Activated naive CD8-positive, alpha-beta T cell treated with anti-CD3 and anti-CD28 coated beads, Interleukin-2, amount 50 U/mL, for 24 hours (primary cell): ENCODE measurements around the gene FHL2.

Experiments used
- ATAC-seq: fragments of 150-1000 bp; cut with Tn5 transposase; one replicate; pipeline ENCODE4 v1.10.0; 2021
- DNase-seq: peaks from one replicate; pipeline ENCODE4 v3.0.0; 2021
- H3K27ac Mint-ChIP-seq: one replicate; pipeline ENCODE4 v1.8.0; 2021; ENCODE audit warnings: mild to moderate bottlenecking, mixed read lengths
- H3K27me3 Mint-ChIP-seq: one replicate; pipeline ENCODE4 v1.8.0; 2021; ENCODE audit warnings: mixed read lengths
- H3K36me3 Mint-ChIP-seq: one replicate; pipeline ENCODE4 v1.8.0; 2021; ENCODE audit warnings: low read depth, mixed read lengths
- H3K4me1 Mint-ChIP-seq: one replicate; pipeline ENCODE4 v1.8.0; 2021; ENCODE audit warnings: mixed read lengths
- H3K4me3 Mint-ChIP-seq: one replicate; pipeline ENCODE4 v1.8.0; 2021; ENCODE audit warnings: mild to moderate bottlenecking, moderate library complexity, mixed read lengths
- H3K9me3 Mint-ChIP-seq: one replicate; pipeline ENCODE4 v1.8.0; 2021; ENCODE audit warnings: mixed read lengths

The FHL2 gene

DNA sequence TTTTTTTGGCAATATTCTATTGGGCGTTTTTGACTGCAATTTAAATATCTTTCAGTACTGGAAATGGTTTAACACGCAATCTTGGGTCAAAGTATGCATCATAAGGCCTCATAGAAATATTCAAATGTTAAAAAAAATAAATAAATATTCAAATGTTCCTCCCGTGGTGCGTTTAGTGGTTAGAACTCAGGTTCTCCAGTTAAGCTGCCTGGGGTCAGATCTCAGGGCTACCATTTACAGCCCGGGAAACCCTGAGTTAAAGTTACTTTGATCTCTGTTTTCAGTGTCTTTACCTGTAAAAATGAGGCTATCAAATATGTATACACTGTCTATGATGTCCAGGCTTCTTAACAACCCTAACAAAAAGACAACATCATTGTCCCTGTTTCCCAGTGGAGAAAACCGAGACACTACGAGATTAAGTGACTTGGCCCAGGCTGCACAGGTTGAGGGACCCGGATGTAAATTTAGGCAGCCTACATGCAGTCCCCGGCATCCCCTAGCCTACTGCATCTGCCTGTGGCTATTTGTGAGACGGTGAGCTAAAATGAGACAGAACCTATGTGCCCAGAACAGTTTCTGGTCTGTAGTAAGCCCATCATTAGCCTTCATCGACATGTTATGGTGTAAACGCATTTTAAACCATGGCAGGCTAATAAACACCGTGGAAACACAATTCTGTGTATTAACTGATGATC is 1.7 kb downstream of the FHL2 start:
- DNase-seq = no peak
- H3K27ac Mint-ChIP-seq = peak overlapping the region; percentile 81
- peak overlapping the region; percentile 32 for H3K4me3 Mint-ChIP-seq
- peaks cover 23% of the 10 kb centered on the region for H3K4me1 Mint-ChIP-seq
- H3K36me3 Mint-ChIP-seq = no peaks in the 10 kb centered on the region
- no peaks in the 10 kb centered on the region for H3K9me3 Mint-ChIP-seq
- ATAC-seq = no peak
- H3K27me3 Mint-ChIP-seq = peaks cover 25% of the 10 kb centered on the region

DNA sequence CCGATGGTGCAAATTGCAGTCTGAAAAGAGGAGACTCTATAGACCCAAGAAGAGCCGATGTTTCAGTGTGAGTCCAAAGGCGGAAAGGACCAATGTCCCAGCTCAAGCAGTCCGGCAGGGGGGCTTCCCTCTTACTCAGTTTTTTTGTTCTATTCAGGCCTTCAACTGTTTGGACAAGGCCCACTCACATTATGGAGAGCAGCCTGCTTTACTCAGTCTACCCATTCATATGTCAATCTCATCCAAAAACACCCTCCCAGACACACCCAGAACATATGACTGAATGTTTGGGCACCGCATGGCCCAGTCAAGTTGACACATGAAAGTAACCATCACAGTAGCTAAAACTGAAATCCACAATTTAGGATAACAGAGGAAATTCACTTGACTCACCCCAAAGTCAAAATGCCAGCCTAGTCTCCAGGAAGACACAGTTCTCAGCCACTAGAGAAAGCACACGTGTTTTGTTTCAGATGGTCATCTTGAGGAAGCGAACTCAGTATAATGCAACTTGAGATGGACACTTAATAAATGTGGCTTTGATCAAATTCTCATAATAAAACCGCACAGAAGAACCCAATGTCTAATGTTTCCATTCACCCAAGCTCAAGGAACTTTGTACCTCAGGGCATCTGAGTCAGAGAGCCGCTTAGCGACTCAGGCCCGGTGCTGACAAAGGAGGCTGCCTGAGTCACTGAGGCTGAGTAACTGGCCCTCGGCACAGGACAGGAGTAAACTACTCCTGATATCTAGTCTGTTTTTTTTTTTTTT is 2.4 kb downstream of the FHL2 start:
- Mint-ChIP-seq H3K36me3 (no peaks in the 10 kb centered on the region), H3K27me3 (peaks cover 25% of the 10 kb centered on the region), H3K9me3 (no peaks in the 10 kb centered on the region), H3K27ac (peak overlapping the region; percentile 81), H3K4me3 (peak overlapping the region; percentile 16), H3K4me1 (peaks cover 23% of the 10 kb centered on the region)
- ATAC-seq (peak; percentile 95), DNase-seq (peak; percentile 61)

DNA sequence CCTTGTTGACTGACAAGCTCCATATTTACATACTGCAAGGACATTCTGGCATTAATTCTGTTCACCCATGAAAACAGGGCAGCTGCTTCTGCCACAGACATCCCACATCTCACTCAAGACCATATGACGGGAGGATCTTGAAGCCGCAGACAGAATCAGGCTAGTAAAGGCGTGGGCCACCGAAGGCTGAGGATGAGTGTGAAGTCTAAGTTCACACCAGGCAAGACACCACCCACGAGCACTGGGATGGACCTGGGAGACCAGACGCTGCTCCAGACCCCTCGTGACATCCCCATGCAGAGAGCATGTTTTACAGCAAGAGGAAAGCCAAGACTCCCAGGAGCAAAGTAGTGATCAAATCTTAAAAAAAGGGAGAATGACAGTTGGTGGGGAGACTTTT is 3.2 kb downstream of the FHL2 start:
- Mint-ChIP-seq H3K9me3 (no peaks in the 10 kb centered on the region), H3K4me3 (no peak overlapping the region), H3K27ac (no peak overlapping the region), H3K27me3 (peaks cover 24% of the 10 kb centered on the region), H3K4me1 (peaks cover 23% of the 10 kb centered on the region), H3K36me3 (no peaks in the 10 kb centered on the region)
- DNase-seq (no peak), ATAC-seq (no peak)

DNA sequence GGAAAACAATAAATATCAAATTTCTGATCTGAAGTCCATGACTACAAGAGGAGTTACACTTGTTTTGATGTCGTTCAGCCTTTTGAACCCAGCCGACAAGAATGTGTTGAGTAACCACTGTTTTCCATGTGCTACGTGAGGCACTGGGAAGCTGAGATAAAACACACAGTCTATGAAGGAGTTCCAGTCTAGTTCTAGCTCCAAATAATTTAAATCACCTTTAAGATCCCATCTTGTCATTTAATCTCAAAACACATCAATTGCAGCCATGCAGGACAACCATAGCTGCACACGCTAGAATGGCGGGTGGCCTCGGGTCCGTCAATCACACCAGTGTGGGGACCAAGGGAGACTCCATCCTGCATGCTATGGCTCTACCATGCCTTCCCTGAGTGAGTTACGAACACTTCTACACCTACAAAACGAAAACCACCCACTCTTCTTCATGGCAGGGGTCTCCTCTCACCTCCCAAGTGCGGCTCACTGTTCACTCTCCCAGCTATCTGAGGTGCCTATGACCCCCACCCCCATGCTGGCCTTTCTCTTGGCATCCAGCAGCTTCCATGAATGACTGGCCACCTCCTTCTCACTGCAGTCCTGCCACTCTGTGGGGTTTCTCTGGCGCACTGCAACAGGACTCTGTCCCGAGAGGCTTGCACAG is 3.8 kb downstream of the FHL2 start:
- Mint-ChIP-seq H3K4me1 (peaks cover 23% of the 10 kb centered on the region), H3K9me3 (no peaks in the 10 kb centered on the region), H3K36me3 (no peaks in the 10 kb centered on the region), H3K4me3 (no peak overlapping the region), H3K27ac (no peak overlapping the region), H3K27me3 (peaks cover 22% of the 10 kb centered on the region)
- DNase-seq (no peak), ATAC-seq (no peak)

DNA sequence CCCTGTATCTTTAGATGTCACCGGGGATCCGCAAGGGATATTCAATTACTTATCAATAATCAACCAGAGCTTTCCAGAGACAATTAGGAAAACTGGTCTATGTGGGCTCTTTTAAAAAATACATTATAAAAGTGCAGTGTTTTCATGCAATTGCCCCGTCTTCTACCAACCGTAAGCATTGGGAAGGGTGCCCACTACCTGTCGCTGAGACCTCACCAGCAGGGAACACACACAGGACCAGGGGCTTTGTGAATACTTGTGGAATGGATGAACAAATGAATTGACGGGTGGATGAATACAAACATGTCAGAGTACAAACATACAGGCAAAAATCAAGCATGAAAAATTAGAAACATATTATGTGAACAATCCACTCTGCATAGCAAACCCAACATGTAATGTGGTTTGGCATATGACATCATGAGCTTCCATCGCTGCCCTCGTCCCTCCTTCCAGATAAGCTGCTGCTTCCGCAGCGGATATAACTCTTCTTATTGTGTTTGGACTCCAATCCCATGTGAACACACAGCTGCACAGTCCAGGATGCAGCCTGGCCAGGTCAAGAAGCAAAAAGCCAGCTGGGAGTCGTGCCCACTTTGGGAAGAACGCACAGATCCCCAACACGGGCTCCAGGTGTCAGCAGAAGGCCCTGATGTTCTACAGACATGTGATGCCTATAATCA is 5.3 kb downstream of the FHL2 start:
- ATAC-seq (no peak), DNase-seq (no peak)
- Mint-ChIP-seq H3K4me1 (peaks cover 23% of the 10 kb centered on the region), H3K36me3 (no peaks in the 10 kb centered on the region), H3K9me3 (no peaks in the 10 kb centered on the region), H3K27ac (no peak overlapping the region), H3K4me3 (no peak overlapping the region), H3K27me3 (peaks cover 12% of the 10 kb centered on the region)

DNA sequence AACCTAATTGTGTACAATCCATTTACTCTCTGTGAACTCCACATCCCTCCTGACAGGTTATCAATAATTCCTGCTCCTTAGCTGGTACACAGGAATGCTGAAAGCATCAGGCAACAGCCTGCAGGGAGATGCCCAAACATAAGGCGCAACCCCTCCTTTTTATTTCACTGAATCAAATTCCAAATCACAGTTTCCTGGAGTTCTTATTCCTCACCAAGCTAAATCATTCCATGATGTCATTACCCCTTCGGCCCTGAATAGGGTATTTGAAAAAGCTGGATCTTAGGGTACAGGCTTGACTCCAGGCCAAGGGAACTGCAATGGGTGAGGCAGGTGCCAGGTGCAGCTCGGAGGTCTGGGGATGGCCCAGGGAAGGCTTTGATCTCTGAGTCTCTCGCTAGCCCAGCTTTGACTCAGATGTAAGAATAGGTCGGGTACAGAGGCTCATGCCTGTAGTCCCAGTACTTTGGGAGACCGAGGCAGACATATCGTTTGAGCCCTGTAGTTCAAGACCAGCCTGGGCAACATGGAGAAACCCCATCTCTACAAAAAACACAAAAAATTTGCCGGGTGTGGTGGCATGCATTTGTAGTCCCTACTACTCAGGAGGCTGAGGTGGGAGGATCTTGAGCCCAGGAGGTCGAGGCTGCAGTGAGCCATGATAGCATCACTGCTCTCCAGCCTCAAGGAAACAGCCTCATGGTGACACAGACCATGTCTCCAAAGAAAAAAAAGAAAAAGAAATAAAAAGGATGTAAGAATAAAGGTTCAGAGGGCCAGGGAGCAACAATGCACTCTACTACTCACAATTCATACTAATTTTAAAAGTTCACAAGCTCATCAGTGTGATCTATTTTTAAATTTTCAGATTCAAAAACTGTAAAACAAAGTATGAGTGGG is 6.8 kb downstream of the FHL2 start:
- no peak overlapping the region for H3K27ac Mint-ChIP-seq
- no peaks in the 10 kb centered on the region for H3K9me3 Mint-ChIP-seq
- H3K4me1 Mint-ChIP-seq = peaks cover 13% of the 10 kb centered on the region
- no peak for DNase-seq
- H3K27me3 Mint-ChIP-seq = peaks cover 1% of the 10 kb centered on the region
- H3K36me3 Mint-ChIP-seq = no peaks in the 10 kb centered on the region
- no peak for ATAC-seq
- H3K4me3 Mint-ChIP-seq = no peak overlapping the region

DNA sequence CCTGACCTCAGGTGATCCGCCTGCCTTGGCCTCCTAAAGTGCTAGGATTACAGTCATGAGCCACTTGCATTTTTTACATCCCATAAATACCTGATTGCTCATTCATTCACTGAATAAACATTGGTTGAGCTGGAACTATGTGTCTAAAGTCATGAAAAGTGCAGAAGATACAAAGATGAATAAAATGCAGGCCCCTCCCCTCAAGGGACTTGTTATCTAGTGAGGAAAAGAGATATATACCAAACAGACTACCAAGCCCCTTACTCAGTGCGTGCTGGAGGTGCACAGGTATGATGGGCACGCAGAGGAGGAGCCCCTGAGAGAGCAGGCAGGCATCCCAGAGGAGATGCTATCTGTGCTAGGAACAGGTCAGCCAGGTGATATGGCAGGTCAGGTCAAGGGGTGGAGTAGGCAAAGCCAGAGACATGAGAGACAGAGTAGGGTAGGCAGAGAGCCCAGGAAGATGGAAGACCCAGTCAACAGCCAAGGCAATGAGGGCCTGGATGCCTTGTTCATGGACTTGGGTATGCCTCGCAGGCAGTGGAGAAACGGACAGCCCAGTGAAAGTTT is 7.7 kb downstream of the FHL2 start:
- no peak for DNase-seq
- Mint-ChIP-seq H3K9me3 (no peaks in the 10 kb centered on the region), H3K4me1 (peaks cover 4% of the 10 kb centered on the region), H3K36me3 (no peaks in the 10 kb centered on the region), H3K27ac (no peak overlapping the region), H3K4me3 (no peak overlapping the region), H3K27me3 (peaks cover 1% of the 10 kb centered on the region)
- ATAC-seq = no peak

DNA sequence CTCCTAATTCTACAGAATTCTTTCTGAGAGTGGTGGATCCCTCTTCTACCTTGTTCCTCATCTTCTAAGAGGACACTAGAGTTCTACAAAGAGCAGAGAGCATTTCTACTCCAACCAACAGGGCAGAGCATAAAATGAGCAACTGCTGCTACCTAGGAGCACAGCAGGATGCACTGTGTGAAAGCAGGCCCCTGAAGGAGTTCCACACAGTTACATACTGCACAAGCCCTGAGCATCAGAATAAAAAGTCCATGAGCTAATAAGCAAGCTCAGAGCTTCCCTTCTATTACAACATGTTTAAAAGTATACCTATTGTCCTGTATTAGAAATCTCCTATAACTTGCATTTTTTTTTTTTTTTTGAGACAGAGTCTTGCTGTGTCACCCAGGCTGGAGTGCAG is 8.4 kb downstream of the FHL2 start:
- DNase-seq = no peak
- H3K4me1 Mint-ChIP-seq = no peaks in the 10 kb centered on the region
- no peak overlapping the region for H3K4me3 Mint-ChIP-seq
- H3K27ac Mint-ChIP-seq = no peak overlapping the region
- ATAC-seq = no peak
- H3K27me3 Mint-ChIP-seq = peaks cover 1% of the 10 kb centered on the region
- H3K36me3 Mint-ChIP-seq = no peaks in the 10 kb centered on the region
- H3K9me3 Mint-ChIP-seq = no peaks in the 10 kb centered on the region

DNA sequence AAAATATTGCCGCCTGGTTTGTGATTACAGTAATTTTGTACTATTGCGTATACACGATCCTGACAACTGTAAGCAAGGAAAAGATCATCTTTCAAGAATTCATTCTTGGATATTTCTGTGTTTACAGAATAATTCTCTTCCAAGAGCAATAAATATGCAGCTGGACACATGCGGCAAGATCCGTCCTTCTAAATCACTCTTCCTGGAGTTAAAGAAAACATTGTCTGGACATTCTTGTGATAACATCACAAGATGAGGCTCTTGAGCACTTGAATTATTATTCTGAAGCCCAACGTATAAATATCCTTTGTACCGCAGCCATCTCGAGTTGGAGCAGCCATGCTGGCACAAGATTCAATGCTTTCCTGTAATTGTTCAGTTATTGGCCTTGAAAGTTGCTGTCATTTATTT is 9.9 kb downstream of the FHL2 start:
- Mint-ChIP-seq H3K27ac (no peak overlapping the region), H3K4me3 (no peak overlapping the region), H3K36me3 (peaks cover 2% of the 10 kb centered on the region), H3K9me3 (no peaks in the 10 kb centered on the region), H3K4me1 (no peaks in the 10 kb centered on the region), H3K27me3 (no peaks in the 10 kb centered on the region)
- DNase-seq (no peak), ATAC-seq (no peak)

DNA sequence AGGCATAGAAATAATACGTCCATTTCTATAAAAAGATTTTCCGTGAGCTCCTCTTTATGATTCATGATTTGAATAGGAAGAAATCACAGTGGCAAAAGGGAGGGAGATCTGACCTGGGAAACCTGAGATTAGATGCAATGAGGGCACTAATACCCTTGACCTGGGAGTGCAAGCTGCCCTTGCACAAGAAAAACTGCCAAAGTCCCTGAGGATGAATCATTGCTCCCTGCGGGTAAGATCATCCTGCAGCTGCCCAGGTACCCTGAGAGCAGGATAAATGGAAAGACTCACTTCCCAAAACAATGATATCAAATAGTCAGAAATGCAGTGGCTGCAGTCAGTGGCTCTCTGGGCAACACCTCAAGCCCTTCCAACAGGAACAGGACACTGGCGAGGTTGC is 11.6 kb downstream of the FHL2 start:
- no peaks in the 10 kb centered on the region for H3K4me1 Mint-ChIP-seq
- no peaks in the 10 kb centered on the region for H3K27me3 Mint-ChIP-seq
- peaks cover 2% of the 10 kb centered on the region for H3K36me3 Mint-ChIP-seq
- H3K4me3 Mint-ChIP-seq = no peak overlapping the region
- H3K27ac Mint-ChIP-seq = no peak overlapping the region
- ATAC-seq (no peak), DNase-seq (no peak)
- H3K9me3 Mint-ChIP-seq = no peaks in the 10 kb centered on the region

DNA sequence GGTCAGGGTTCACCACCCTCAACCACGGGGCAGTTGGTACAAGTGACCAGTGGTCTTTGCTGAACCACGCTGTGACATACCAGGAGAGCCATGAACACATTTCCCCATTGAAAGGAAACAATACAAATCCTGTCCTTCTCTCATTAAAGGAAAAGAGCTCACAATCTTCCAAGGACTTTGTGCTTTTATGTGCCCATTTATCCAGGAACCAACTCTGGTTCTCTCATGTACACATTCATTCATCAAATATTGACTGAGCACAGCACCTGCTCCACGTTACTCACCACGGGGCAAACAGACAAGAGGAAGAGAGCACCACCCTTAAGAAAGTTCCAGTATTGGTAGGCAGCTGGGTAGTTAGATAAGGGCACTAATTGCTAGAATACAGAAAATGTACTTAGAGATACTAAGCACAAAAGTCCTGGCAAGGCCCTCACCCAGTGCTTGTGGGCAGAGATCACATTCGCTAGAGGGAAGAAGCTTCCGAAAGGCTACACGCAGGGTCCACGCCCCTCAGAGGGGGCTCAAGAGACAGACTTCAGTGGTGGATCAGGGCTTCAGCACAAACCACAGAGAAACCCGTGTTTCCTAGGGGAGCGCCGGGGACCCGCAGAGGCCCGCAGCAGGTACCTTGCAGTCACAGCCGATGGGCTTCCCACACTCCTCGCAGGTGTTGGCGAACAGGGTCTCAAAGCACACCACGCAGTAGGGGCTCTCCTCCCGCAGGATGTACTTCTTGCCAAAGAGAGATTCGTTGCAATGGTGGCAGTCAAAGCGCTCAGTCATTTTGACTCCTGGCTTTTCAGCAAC is 12.9 kb downstream of the FHL2 start:
- H3K36me3 Mint-ChIP-seq = peaks cover 2% of the 10 kb centered on the region
- no peak for ATAC-seq
- no peaks in the 10 kb centered on the region for H3K27me3 Mint-ChIP-seq
- no peaks in the 10 kb centered on the region for H3K9me3 Mint-ChIP-seq
- no peak for DNase-seq
- H3K27ac Mint-ChIP-seq = no peak overlapping the region
- H3K4me1 Mint-ChIP-seq = peaks cover under 1% of the 10 kb centered on the region
- no peak overlapping the region for H3K4me3 Mint-ChIP-seq

DNA sequence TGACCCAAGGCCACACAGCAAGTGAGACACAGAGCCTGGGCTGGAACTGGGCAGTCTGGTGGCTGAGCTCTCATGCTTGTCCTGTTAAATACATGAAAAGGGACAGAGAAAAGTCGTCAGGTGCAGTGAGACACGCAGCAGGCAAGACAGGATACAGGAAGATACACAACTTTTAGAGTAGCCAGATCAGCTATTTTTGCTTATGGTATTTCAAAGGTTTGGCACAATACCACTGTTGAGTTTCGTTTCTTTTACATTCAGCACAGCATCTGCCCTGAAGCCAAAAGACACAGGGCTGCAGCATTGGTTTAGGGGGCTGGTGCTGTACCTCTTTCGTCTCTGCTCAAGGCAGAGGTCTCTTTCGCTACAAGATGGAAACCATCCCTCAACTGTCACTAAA is 14.0 kb downstream of the FHL2 start:
- Mint-ChIP-seq H3K27ac (no peak overlapping the region), H3K36me3 (peaks cover 2% of the 10 kb centered on the region), H3K4me3 (no peak overlapping the region), H3K4me1 (peaks cover 7% of the 10 kb centered on the region), H3K27me3 (no peaks in the 10 kb centered on the region), H3K9me3 (no peaks in the 10 kb centered on the region)
- ATAC-seq = no peak
- DNase-seq = no peak

DNA sequence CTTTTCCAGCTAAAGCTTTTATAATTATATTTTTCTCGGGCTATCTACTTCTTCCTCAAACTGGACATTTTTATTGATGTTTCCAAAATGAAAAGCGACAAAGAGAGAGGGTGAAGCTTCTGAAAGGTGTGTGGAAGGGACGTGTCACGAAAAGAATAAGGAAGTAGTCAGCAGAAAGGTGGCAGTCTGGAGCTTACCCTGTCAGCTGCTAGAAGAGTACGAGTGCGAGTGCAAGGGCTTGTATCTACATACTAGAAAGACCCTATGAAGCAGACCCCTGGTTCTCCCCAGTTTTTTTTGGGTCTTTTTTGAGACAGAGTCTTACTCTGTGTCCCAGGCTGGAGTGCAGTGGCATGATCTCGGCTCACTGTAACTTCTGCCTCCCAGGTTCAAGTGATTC is 14.6 kb downstream of the FHL2 start:
- H3K4me3 Mint-ChIP-seq = no peak overlapping the region
- no peak overlapping the region for H3K27ac Mint-ChIP-seq
- no peaks in the 10 kb centered on the region for H3K27me3 Mint-ChIP-seq
- peaks cover 7% of the 10 kb centered on the region for H3K4me1 Mint-ChIP-seq
- H3K36me3 Mint-ChIP-seq = peaks cover 2% of the 10 kb centered on the region
- no peak for DNase-seq
- ATAC-seq = no peak
- no peaks in the 10 kb centered on the region for H3K9me3 Mint-ChIP-seq
